Ovary (tissue), 9 donors: ENCODE measurements around the gene CD48. TPM values are rescaled to one million over a fixed set of nuclear protein-coding genes. Genes with fewer than 3 reads are reported as not detected.

Experiments
- DNase-seq, 5 donors: peaks; one replicate each; pipeline ENCODE4 v3.0.0-alpha.2; 2019 to 2020
- H3K27ac ChIP-seq, 2 donors: fragments of 200-600 bp; one replicate each; pipeline versions ENCODE4 v1.5.1 to v1.8.0; 2019 to 2022
- H3K27me3 ChIP-seq: fragments of 200-600 bp; one replicate; pipeline ENCODE4 v1.8.0; 2022
- H3K36me3 ChIP-seq: fragments of 200-600 bp; sonication (generic); one replicate; pipeline ENCODE4 v1.5.1; 2019
- H3K4me1 ChIP-seq: one replicate; pipeline ENCODE4 v1.8.1; 2013; ENCODE audit warnings: mild to moderate bottlenecking, moderate library complexity; ENCODE audit not compliant: insufficient read depth
- H3K4me3 ChIP-seq: fragments of 200-600 bp; sonication (generic); one replicate; pipeline ENCODE4 v1.5.1; 2017
- H3K9me3 ChIP-seq, 2 donors: fragments of 200-600 bp in 1 of 2; sonication (generic) in 1 of 2; one replicate each; pipeline versions ENCODE4 v1.5.1 to v1.8.1; 2013 to 2019; ENCODE audit warnings: mild to moderate bottlenecking in 1 of 2, moderate library complexity in 1 of 2
- EP300 ChIP-seq: sonication (generic); formaldehyde crosslinking; IDR thresholded peaks from one replicate; pipeline ENCODE4 v1.6.1; 2017; ENCODE audit warnings: antibody characterized with exemption
- POLR2A ChIP-seq: fragments of 450-650 bp; IDR thresholded peaks from one replicate; pipeline ENCODE4 v1.6.1; 2017; ENCODE audit warnings: antibody characterized with exemption, mild to moderate bottlenecking, moderate library complexity
- WGBS, 3 donors: extraction: QIAGEN DNeasy Blood & Tissue Kit in 1 of 3; methylation state at CpG; one replicate each; pipeline versions ENCODE4 v1.1.5 to v1.1.7; 2013 to 2017; 5-methylcytosine and 5-hydroxymethylcytosine counted together
- intact Hi-C, 4 donors: fragments of 100-400 bp; cut with DNase I; formaldehyde crosslinking; loops; one replicate each; pipeline versions ENCODE4 v1.11.0 to v1.15.1; 2022 to 2023
- polyA plus RNA-seq, 2 donors: library from polyadenylated mRNA; stranded (reverse); fragments of 200-250 nt in 1 of 2; fragments of 350-450 nt in 1 of 2; fragmentation: Illumina TruSeq in 1 of 2; extraction: RNeasy Lipid Tissue Mini Kit (QIAGEN cat#74804) in 1 of 2; gene quantifications; one replicate each; pipeline ENCODE4 v1.2.3, GENCODE V29; 2013 to 2014
- total RNA-seq, 7 donors: library from RNA; depleted of rRNA in 2 of 7; stranded (reverse); fragments of >200 nt in 2 of 7; fragmentation: NEBNext Ultra II Directional in 3 of 7; extraction: Animal tissue kit (Norgen Biotek cat#: 25700) in 3 of 7; gene quantifications; one replicate each; pipeline versions ENCODE4 v1.1.0 to v1.2.4, GENCODE V29; 2016 to 2023
- TF ChIP-seq, protein P1 (sequence below), 3 donors: fragments of 450-650 bp in 2 of 3; fragments of 200-600 bp in 1 of 3; IDR thresholded peaks; one replicate each; pipeline versions ENCODE4 v1.5.1 to v1.8.0; 2016 to 2022; ENCODE audit warnings: antibody characterized with exemption in 3 of 3, mild to moderate bottlenecking in 1 of 3
- donor health status: DM: no; HTN: no; CAD: no; lungs with moderate emphysema.
- donor health status: DM: no; HTN: no; CAD: no.
- donor health status: Bipolar disorder and iron deficiency.
- donor health status: DM: yes; HTN: yes; CAD: no.
- donor health status: DM: no; HTN: no; CAD: no.
- donor health status: DM: yes; HTN: yes; CAD: no.

The CD48 gene
- total and polyA plus RNA-seq, 9 donors: 0.61 to 17.6 (median 2.5) TPM

DNA sequence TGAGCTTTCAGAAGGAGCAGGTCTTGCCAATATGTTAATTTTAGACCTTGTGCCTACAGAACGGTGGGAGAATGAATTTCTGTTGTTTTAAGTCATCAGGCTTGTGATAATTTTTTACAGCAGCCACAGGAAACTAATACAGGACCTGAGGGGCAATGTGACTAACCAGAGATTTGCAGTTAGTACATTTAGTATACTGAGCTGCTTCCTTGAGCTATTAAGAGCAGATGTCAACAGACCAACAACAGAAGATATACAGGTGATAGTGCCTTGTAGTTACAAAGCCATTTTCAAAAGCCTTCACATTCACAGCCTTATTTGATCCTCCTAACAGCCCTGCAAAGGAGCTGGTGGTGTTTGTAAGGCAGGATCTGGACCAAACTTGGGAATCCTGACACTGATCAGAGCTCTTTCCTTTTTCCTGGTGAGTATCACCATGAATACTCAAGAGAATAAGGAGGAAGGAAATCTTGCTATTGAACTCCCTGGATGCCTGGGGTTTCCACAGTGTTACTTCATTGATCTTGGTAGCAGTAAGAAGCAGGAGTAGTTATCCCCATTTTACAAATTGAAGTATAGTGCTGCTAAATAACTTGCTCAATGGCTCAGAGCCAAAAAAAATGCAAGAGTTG is 60.1 kb downstream of the CD48 start:
- H3K4me3 ChIP-seq: no peak overlapping the region
- no peaks in the 10 kb centered on the region for H3K36me3 ChIP-seq
- no peaks in the 10 kb centered on the region for H3K27me3 ChIP-seq
- H3K9me3 ChIP-seq: no peaks in the 10 kb centered on the region
- 29 to 45% (median 31%) methylated on average over 1 of the region's 1 CpG for WGBS, 3 donors
- no peak for DNase-seq
- H3K27ac ChIP-seq: no peak overlapping the region
- no peak for TF ChIP-seq POLR2A
- TF ChIP-seq, protein P1, sequence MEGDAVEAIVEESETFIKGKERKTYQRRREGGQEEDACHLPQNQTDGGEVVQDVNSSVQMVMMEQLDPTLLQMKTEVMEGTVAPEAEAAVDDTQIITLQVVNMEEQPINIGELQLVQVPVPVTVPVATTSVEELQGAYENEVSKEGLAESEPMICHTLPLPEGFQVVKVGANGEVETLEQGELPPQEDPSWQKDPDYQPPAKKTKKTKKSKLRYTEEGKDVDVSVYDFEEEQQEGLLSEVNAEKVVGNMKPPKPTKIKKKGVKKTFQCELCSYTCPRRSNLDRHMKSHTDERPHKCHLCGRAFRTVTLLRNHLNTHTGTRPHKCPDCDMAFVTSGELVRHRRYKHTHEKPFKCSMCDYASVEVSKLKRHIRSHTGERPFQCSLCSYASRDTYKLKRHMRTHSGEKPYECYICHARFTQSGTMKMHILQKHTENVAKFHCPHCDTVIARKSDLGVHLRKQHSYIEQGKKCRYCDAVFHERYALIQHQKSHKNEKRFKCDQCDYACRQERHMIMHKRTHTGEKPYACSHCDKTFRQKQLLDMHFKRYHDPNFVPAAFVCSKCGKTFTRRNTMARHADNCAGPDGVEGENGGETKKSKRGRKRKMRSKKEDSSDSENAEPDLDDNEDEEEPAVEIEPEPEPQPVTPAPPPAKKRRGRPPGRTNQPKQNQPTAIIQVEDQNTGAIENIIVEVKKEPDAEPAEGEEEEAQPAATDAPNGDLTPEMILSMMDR (IDR thresholded peaks at IDR 0.05): no peak
- no peak for TF ChIP-seq EP300
- H3K4me1 ChIP-seq: no peaks in the 10 kb centered on the region
- intact Hi-C loops: no loop called here

DNA sequence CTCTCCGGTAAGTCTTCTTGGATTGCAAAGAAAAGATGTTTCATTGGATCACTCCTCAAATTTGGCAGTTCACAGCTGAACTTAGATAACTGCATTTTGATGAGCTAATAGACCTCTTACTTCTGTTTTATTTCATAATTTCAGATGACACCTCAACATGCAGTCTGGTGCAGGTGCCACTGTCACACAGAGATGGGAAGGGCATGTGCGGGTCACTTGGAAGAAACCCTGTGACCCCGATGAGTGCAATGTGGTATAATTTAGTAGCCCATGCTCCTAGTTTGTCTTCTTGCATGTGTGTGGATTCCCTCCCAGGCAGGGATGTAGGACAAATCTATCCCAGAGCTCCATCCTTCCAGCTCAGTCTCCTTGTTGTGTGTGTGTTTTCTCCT is 64.3 kb downstream of the CD48 start:
- H3K27ac ChIP-seq: no peak overlapping the region
- intact Hi-C loops: no loop called here
- H3K9me3 ChIP-seq: no peaks in the 10 kb centered on the region
- WGBS, 3 donors: 68 to 75% (median 72%) methylated on average over 3 of the region's 3 CpGs
- no peaks in the 10 kb centered on the region for H3K27me3 ChIP-seq
- no peaks in the 10 kb centered on the region for H3K36me3 ChIP-seq
- no peak for DNase-seq
- TF ChIP-seq EP300 (no peak), POLR2A (no peak)
- TF ChIP-seq, protein P1 (IDR thresholded peaks at IDR 0.05): no peak
- H3K4me1 ChIP-seq: no peaks in the 10 kb centered on the region
- no peak overlapping the region for H3K4me3 ChIP-seq

DNA sequence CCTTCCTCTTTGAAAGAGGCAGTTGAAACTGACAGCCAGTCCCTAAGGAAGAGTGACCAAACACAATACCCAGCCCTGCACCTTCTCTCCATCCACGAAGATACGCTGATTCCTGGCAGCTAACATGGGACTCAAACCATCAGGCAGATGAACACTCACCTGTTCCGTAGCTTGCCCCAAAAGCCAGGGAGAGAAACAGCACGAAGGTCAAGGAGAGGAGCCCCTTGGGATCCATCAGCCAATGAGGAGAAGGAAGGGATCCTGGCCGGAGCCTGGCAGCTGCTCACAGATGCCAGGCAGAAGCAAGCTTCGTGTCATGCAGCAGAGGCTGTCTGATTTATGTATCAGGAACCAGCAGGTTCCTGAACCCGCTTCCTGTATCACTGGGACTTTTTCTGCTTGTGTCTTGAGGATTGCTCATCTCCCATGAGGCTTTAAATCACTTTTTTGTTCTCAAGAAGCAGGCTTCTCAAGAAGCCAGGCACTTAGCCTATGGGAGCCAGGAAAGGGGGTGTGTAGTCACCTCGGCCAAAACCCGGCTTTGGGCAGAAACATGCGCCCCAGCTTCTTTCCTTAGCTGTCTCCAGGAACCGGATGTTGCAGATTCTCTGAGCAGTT is 64.8 kb downstream of the CD48 start, which contains the start of gene SLAMF1:
Gene SLAMF1 (minus strand): TSS at position 334 of the 618 bp plus-strand sequence. CDS start 99 bp downstream, at position 235.
- intact Hi-C loops: no loop called here
- 41 to 49% (median 44%) methylated on average over 11 of the region's 11 CpGs for WGBS, 3 donors
- TF ChIP-seq, protein P1 (IDR thresholded peaks at IDR 0.05): no peak
- TF ChIP-seq EP300 (no peak), POLR2A (no peak)

DNA sequence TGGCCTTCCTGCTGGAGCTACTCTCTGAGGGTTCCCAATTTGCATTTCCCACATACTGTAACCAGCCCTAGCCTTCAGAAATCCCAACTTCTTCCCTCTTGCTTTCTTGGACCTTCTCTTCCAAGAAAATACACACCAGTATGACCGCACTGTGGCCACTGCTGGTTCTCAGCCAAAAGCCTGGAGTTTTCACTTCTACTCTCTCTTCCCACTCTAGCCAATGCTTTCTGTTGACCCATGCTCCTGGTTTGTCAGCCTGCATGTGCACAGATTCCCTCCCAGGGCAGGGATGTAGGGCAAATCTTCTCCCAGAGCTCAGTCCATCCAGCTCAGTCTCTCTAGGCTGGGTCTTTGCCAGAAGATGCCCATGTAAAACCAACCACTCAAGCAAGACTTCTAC is 65.4 kb downstream of the CD48 start:
- Histone ChIP-seq H3K27me3 (no peaks in the 10 kb centered on the region), H3K4me3 (no peak overlapping the region), H3K36me3 (no peaks in the 10 kb centered on the region), H3K9me3 (no peaks in the 10 kb centered on the region), H3K4me1 (no peaks in the 10 kb centered on the region), H3K27ac (no peak overlapping the region)
- no peak for DNase-seq
- WGBS, 3 donors: 82 to 92% (median 86%) methylated on average over 1 of the region's 1 CpG
- TF ChIP-seq, protein P1 (IDR thresholded peaks at IDR 0.05): no peak
- TF ChIP-seq POLR2A (no peak), EP300 (no peak)
- intact Hi-C loops: no loop called here

More for the DNA sequence above, 64.8 kb downstream of the CD48 start, which contains the start of gene SLAMF1:
- no peak within 1 kb of the TSS for H3K4me3 ChIP-seq
- H3K36me3 ChIP-seq: no peaks in the 10 kb centered on the region
- no peaks in the 10 kb centered on the region for H3K27me3 ChIP-seq
- no peak for DNase-seq
- no peak within 1 kb of the TSS for H3K27ac ChIP-seq
- no peaks in the 10 kb centered on the region for H3K4me1 ChIP-seq
- no peaks in the 10 kb centered on the region for H3K9me3 ChIP-seq
